ENCODE data around the gene CRACDL. TPM values are rescaled to one million over a fixed set of nuclear protein-coding genes. Genes with fewer than 3 reads are reported as not detected.

The CRACDL gene
- total and polyA plus RNA-seq, 8 donors = 3.6 to 11.0 (median 6.0) TPM

DNA sequence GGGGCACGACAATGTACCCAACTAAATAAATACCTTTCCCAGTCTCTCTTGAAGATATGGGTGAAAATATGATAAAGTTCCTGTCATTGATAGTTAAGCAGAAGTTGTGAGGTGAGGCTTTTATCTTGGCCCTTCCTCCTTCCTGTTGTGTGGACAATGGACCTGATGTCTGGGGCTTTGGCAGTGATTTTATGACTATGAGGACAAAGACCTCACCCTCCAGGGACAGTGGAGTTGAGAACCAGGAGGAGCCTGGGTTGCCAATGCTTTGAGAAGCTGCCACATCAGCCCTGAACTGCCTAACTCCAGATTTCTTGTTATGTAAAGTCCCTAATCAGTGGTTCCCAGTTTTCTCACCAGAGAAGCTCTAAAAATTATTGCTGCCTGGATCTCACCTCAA, 184.3 kb downstream of the CRACDL start:
- H3K27ac ChIP-seq = no peak overlapping the region
- intact Hi-C loops (cut with DNase I) = no loop called here
- FAIRE-seq = no peak
- no peaks in the 10 kb centered on the region for H3K9me3 ChIP-seq
- H3K27me3 ChIP-seq = no peaks in the 10 kb centered on the region
- H3K4me1 ChIP-seq = no peaks in the 10 kb centered on the region
- WGBS, 2 donors = 44 to 63% methylated on average over 1 of the region's 1 CpG
- DNase-seq = no peak
- TF ChIP-seq, protein P1, sequence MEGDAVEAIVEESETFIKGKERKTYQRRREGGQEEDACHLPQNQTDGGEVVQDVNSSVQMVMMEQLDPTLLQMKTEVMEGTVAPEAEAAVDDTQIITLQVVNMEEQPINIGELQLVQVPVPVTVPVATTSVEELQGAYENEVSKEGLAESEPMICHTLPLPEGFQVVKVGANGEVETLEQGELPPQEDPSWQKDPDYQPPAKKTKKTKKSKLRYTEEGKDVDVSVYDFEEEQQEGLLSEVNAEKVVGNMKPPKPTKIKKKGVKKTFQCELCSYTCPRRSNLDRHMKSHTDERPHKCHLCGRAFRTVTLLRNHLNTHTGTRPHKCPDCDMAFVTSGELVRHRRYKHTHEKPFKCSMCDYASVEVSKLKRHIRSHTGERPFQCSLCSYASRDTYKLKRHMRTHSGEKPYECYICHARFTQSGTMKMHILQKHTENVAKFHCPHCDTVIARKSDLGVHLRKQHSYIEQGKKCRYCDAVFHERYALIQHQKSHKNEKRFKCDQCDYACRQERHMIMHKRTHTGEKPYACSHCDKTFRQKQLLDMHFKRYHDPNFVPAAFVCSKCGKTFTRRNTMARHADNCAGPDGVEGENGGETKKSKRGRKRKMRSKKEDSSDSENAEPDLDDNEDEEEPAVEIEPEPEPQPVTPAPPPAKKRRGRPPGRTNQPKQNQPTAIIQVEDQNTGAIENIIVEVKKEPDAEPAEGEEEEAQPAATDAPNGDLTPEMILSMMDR (IDR thresholded peaks at IDR 0.05) = no peak
- no peak for ATAC-seq
- no peak overlapping the region for H3K4me3 ChIP-seq
- no peaks in the 10 kb centered on the region for H3K36me3 ChIP-seq

DNA sequence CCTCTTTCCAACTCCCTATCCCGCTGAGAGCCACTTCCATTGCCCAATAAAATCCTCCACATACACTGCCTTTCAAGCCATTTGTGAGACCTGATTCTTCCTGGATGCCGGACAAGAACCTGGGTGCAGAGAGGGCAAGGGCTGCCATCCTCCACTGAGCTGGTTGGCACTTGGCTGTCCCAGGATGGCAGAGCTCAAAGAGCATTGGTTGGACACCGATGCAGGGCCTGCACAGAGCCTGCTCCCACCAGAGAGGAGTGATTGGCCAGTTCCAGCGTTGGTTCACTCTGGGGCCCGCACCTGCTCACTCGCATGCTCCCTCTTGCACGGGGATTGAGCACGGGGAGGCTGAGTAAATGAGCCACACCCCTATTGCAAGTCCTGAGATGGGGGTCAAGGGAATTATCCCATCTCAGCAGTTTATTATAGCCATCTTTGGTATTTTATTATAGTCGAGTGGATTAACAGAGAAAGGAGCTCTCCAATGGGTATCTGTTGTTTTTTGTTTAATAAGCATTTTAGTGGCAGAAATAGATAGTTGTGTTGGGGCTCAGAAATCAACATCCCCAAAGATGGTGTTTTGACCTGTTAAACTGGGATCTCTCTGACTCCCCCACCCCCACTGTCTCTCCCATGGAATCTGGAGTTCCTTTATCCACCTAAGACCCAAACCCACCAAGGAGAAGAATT, 185.3 kb downstream of the CRACDL start:
- no peak overlapping the region for H3K27ac ChIP-seq
- H3K4me3 ChIP-seq = no peak overlapping the region
- no peaks in the 10 kb centered on the region for H3K4me1 ChIP-seq
- no peaks in the 10 kb centered on the region for H3K27me3 ChIP-seq
- no peaks in the 10 kb centered on the region for H3K36me3 ChIP-seq
- FAIRE-seq (no peak), ATAC-seq (no peak), DNase-seq (no peak)
- TF ChIP-seq, protein P1 (IDR thresholded peaks at IDR 0.05) = no peak
- no peaks in the 10 kb centered on the region for H3K9me3 ChIP-seq
- 94 to 95% methylated on average over 9 of the region's 9 CpGs for WGBS, 2 donors
- intact Hi-C loops (cut with DNase I) = no loop called here

DNA sequence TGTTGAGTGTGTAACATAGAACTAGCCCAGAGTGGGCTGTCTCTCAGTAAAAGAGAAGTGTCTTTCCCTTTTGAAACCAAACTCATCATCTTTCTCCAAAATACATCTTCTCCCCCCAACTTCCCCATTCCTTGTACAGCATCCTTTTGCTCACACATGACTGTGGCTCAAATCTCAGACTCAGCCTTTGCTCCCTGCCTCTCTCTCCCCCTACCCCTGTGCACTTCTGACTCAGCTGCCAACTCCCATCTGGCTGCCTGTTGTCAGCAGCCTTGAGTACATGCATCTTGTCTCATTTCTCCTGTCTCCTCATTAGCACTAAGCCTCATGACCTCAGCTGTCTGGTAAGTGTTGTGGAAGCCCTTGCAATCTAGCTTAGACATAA, 187.0 kb downstream of the CRACDL start:
- DNase-seq = peak in 1 of 6 donors; percentile 57
- FAIRE-seq = no peak
- intact Hi-C loops (cut with DNase I) = no loop called here

DNA sequence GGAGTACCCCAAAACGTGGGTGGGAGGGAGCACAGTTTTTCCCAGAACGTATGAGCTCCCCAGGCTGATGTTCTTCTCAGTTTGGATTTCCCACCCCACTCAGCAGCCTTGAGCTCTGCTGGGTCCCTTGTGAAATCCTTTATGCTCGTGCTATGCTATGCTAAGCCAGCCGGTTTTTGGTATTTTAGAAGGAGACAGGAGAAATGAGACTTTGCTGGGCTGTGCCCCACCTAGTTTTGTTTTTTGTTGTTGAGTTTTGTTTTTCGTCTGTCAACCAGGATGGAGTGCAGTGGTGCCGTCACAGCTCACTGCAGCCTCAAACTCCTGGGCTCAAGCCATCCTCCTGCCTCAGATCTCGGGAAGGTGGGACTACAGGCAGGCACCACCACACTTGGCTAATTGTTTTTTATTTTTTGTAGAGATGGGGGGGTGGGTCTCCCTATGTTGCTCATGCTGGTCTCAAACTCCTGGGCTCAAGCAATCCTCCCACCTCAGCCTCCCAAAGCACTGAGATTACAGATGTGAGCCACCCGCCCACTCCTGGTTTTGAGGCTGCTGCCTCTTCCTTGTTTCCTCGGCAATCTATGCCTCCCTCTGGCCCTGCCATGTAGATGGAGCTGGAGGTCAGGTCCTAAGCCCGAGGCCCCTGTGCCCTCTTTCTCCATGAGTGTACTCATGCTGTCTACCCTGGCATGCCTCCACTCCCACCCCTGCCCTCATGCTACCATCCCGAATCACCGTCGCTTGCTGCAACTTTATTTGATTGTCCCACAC, 187.5 kb downstream of the CRACDL start:
- no peaks in the 10 kb centered on the region for H3K9me3 ChIP-seq
- no peak for FAIRE-seq
- peaks cover 0 to 11% (median 10%) of the 10 kb centered on the region in 3 donors for H3K4me1 ChIP-seq
- ATAC-seq = peak in 2 of 4 donors; percentile 7 to 40
- 88 to 91% methylated on average over 13 of the region's 13 CpGs for WGBS, 2 donors
- no peak overlapping the region for H3K27ac ChIP-seq
- intact Hi-C loops (cut with DNase I) = no loop called here
- no peaks in the 10 kb centered on the region for H3K36me3 ChIP-seq
- DNase-seq = no peak
- H3K4me3 ChIP-seq = no peak overlapping the region
- TF ChIP-seq, protein P1 (IDR thresholded peaks at IDR 0.05) = no peak
- no peaks in the 10 kb centered on the region for H3K27me3 ChIP-seq

More for the DNA sequence above, 187.0 kb downstream of the CRACDL start:
- no peak overlapping the region for H3K4me3 ChIP-seq
- no peaks in the 10 kb centered on the region for H3K27me3 ChIP-seq
- peak in 3 of 4 donors; percentile 67 to 85 (median 83) for ATAC-seq
- H3K9me3 ChIP-seq = no peaks in the 10 kb centered on the region
- H3K36me3 ChIP-seq = no peaks in the 10 kb centered on the region
- TF ChIP-seq, protein P1 (IDR thresholded peaks at IDR 0.05) = no peak
- H3K4me1 ChIP-seq = peaks cover 0 to 8% (median 5%) of the 10 kb centered on the region in 3 donors
- H3K27ac ChIP-seq = no peak overlapping the region

DNA sequence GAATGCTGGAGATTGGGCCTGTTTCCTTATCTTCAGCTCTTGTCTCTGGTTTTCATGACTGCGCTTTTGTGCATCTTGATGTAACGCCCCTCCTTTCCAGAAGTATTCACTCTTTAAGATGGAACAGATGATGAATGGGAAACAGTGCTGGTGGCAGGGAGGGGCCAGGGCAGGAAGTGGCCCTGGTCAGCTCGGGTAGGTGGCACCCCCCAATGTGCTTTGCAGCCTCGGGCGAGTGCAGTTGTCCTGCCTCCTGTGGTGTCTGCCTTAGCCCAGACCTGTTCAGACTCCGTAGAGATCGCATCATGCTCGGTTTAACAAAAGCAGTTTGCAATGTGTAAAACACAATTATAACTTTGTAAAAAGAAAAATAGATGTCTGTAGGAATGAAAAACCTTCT, 188.1 kb downstream of the CRACDL start:
- Histone ChIP-seq H3K36me3 (no peaks in the 10 kb centered on the region), H3K4me3 (no peak overlapping the region), H3K4me1 (peaks cover 0 to 11% (median 10%) of the 10 kb centered on the region in 3 donors), H3K27me3 (no peaks in the 10 kb centered on the region), H3K27ac (no peak overlapping the region), H3K9me3 (no peaks in the 10 kb centered on the region)
- FAIRE-seq (no peak), DNase-seq (no peak), ATAC-seq (no peak)
- intact Hi-C loops (cut with DNase I) = no loop called here
- TF ChIP-seq, protein P1 (IDR thresholded peaks at IDR 0.05) = no peak
- 76 to 87% methylated on average over 8 of the region's 8 CpGs for WGBS, 2 donors

Measured in pancreas (tissue), 10 donors.